T-helper 17 cell (primary cell): ENCODE measurements around the gene RBM4. TPM values are rescaled to one million over a fixed set of nuclear protein-coding genes. Genes with fewer than 3 reads are reported as not detected.
A peak's percentile ranks its signal among the peaks of the same experiment; 100 is the strongest.
"Not testable (repeated sequence)": the region's sequence is repeated elsewhere in the genome, so short reads cannot be mapped to it uniquely, and the experiment has no call there.

Experiments used
- ATAC-seq: fragments of 150-1000 bp; cut with Tn5 transposase; 2 replicates; pipeline ENCODE4 v1.10.0; 2021; ENCODE audit warnings: mild to moderate bottlenecking, moderate library complexity
- DNase-seq, 3 donors: peaks; one replicate each; pipeline versions ENCODE4 v3.0.0 to v3.0.0-alpha.2; 2020 to 2021
- H3K9me3 ChIP-seq: one replicate; pipeline ENCODE4 v1.7.0; 2013; ENCODE audit warnings: low read length, mild to moderate bottlenecking; ENCODE audit not compliant: control insufficient read depth, poor library complexity, severe bottlenecking
- H3K27ac Mint-ChIP-seq: one replicate; pipeline ENCODE4 v1.8.0; 2022; ENCODE audit warnings: mild to moderate bottlenecking, moderate library complexity, mixed read lengths
- H3K27me3 Mint-ChIP-seq: one replicate; pipeline ENCODE4 v1.8.0; 2022; ENCODE audit warnings: mixed read lengths
- H3K36me3 Mint-ChIP-seq: one replicate; pipeline ENCODE4 v1.8.0; 2022; ENCODE audit warnings: low read depth, mixed read lengths
- H3K4me1 Mint-ChIP-seq: one replicate; pipeline ENCODE4 v1.8.0; 2022; ENCODE audit warnings: mild to moderate bottlenecking, mixed read lengths
- H3K4me3 Mint-ChIP-seq: one replicate; pipeline ENCODE4 v1.8.0; 2022; ENCODE audit warnings: mild to moderate bottlenecking, moderate library complexity, mixed read lengths
- total RNA-seq, 4 donors: library from RNA in 2 of 4; stranded (reverse) in 2 of 4; gene quantifications; one replicate each; pipeline ENCODE4 v1.2.3 and lab custom pipeline; 2022 to 2026

RBM4 gene
- total RNA-seq: 100 to 1,000 TPM; 205 to 261 TPM
- total RNA-seq (lab: John Stamatoyannopoulos, UW): 36.6 to 94.1 reads per million in 2 donors

DNA sequence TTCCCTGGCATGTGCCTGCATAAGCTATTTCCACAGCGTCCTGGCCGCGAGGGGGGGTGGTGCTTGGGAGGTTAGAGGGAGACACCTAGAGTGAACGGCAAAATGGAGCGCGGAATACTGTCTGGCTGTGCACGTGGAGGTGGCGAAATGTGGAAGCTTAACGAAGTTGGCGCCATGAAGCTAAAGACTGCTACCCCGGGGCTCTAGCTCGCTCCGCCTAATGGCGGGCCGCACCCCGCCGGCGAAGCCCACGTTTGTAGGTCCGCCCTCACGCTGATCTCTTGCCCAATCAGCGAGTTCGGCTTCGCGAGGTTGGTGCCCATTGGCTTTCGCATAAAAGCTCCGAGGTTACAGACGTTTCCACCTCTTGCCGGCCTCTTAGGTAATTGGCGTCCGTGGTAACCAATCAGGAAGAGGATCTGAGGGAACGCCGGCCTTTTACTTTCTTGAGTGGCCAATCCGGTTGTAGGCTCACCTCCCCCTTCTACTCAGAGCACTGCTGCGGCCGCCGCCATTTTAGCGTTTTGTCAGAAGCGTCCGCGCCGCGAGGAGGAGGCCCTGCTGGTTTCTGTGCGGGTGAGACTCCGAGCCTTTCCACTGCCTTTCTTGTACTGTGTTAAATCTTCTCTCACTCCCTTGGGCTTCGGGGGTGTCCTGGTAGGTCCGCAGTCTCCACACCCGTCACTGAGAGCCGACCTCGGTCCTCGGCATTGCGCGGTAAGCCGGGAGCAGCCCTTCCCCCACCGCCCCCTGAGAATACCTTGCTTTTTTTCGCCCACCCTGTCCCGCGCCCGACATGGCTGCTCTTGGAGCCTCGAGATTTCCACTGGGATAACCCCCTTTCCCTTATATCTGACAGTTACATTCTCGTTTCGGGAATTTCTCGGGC is at the start of gene RBM4:
Gene RBM4, plus strand, starts transcription at position 527 of the 889 bp plus-strand sequence. CDS start 1,009 bp downstream, outside the sequence.
- Mint-ChIP-seq H3K36me3 (peaks cover 21% of the 10 kb centered on the region), H3K4me1 (peaks cover 58% of the 10 kb centered on the region), H3K4me3 (peak within 1 kb of the TSS; percentile 98), H3K27ac (peak within 1 kb of the TSS; percentile 98), H3K27me3 (no peaks in the 10 kb centered on the region)
- ATAC-seq (peak; percentile 89), DNase-seq (peak; percentile 84 to 93 (median 91))
- no peaks in the 10 kb centered on the region for H3K9me3 ChIP-seq

- H3K9me3 ChIP-seq, H3K36me3 Mint-ChIP-seq, H3K27ac Mint-ChIP-seq, ATAC-seq, H3K27me3 Mint-ChIP-seq, H3K4me3 Mint-ChIP-seq, DNase-seq: not testable (repeated sequence)
- peaks cover 13% of the 10 kb centered on the region for H3K4me1 Mint-ChIP-seq
Observed at GRCh38 chr11:66589315-66589714, 49.2 kb upstream of the RBM4 start.

DNA sequence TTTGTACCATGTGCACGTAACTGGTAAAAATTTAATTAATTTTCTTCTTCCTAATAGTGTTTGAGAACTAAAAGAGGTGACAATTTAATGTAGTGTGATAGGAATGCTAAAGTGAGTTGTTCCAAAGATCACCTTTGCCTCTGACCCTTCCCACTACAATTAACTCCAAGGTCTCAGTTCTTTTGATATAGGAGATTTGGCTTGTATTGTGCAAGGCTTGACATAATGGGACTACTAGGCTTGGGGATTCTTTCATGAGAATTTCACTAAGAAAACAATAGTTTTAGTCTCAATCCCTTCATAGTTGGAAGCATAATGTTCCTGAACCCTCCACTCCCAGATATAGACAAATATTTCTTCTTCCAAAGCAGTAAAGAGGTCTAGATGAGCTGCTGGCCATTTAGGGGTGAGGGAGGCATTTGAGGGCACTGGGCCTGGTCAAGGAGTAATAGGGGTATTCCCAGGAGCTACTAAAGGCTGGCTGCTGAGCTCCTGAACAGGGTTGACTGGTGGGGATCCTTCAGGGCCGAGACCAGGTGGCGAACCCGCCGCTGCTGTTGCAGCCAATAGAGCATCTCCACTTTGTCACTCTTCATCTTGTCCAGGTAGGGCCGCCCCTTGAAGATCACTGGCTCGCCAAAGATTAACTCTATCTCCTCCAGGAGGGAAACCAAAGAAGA is 48.4 kb upstream of the RBM4 start:
- ATAC-seq (no peak), DNase-seq (no peak)
- H3K4me3 Mint-ChIP-seq: no peak overlapping the region
- no peaks in the 10 kb centered on the region for H3K27me3 Mint-ChIP-seq
- H3K9me3 ChIP-seq: no peaks in the 10 kb centered on the region
- peaks cover 18% of the 10 kb centered on the region for H3K4me1 Mint-ChIP-seq
- no peak overlapping the region for H3K27ac Mint-ChIP-seq
- H3K36me3 Mint-ChIP-seq: peaks cover 2% of the 10 kb centered on the region

DNA sequence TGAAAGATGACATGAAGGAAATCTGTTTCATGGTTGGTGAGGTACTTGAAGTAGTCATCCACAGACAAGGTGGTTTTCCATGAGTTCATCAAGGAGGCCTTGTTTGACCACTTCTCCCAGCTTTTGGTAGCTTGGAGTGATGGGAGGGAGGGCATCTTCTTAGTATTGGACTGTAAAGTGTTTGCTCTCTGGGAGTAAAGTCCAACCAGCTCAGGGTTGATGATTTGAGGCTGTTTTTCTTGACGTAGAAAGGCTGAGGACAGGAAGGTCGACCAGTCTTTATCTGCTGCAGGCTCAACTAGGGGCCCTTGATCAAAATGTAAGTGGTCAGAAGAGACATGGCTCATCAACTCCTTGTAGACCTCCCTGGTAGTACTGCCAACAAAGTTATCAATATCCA is 47.3 kb upstream of the RBM4 start:
- Mint-ChIP-seq H3K27ac (peak overlapping the region; percentile 100), H3K4me3 (peak overlapping the region; percentile 100), H3K36me3 (peaks cover 2% of the 10 kb centered on the region), H3K4me1 (peaks cover 25% of the 10 kb centered on the region), H3K27me3 (no peaks in the 10 kb centered on the region)
- no peaks in the 10 kb centered on the region for H3K9me3 ChIP-seq
- ATAC-seq (no peak), DNase-seq (no peak)

DNA sequence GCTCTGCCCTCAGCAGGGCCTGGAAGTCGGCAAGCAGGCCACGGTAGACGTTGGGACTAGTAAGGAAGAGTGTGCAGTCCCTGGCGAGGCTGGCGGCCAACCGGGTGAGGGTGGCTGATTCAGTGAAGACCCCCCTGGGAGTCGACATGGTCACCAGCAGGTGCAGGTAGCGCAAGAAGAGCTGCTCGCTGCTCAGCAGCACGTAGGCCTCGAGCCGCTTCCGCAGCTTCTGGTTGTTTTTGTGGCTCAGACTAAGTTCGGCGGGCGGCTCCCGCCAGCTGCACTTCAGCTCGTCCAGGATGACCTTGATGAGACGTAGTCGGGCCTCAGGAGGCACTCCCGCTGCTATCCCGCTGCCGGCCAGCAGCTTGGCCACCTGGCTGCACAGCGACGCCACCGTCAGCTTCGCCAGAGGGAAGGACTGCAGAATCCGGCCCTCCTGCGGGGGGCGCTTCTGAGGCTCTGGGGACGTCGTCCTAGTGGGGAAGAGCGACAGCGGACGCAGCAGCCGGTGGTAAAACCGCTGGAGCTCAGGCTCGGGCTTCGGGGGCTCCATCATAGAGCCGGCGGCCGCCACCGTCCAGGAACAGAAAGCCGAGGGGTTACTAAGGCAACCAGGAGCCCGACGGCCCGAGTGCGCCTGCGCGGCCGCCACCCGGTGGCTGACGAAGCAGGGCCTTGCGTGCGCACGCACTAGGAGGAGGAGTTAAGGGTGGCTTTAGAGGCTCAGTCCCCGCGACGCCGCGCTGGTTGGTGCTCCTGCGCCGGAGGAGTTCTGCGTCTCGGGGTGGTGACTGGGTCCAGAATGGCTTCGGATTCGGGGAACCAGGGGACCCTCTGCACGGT is 45.8 kb upstream of the RBM4 start, which contains the start of the genes CCDC87 and CCS:
Gene CCDC87, minus strand, starts transcription at position 607 of the 846 bp plus-strand sequence. Its CDS starts 48 bp downstream, at position 559.
Gene CCS, plus strand, starts transcription at position 729 of the 846 bp plus-strand sequence. Its CDS starts 77 bp downstream, at position 806.
- ATAC-seq: peak; percentile 97
- H3K27ac Mint-ChIP-seq: peak within 1 kb of the TSS; percentile 100

DNA sequence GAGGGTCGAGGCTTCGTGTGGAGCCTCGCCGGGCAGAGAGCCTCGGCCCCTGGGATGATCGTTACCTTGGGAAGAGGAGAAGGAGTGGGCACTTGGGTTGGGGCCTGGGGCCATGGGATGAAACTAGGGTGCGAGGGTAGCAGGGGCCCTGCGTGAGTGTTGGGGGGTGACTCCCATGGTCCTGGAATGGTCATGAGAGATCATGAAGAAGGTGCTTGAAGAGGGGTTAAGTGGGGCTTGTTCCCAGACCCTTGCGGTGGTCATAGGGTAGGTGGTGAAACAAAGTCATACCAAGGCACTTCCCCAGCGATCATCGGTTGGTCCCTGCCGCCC is 45.2 kb upstream of the RBM4 start:
- H3K4me3 Mint-ChIP-seq: peak overlapping the region; percentile 100
- peaks cover 2% of the 10 kb centered on the region for H3K36me3 Mint-ChIP-seq
- H3K9me3 ChIP-seq: no peaks in the 10 kb centered on the region
- peak overlapping the region; percentile 100 for H3K27ac Mint-ChIP-seq
- DNase-seq (no peak), ATAC-seq (no peak)
- no peaks in the 10 kb centered on the region for H3K27me3 Mint-ChIP-seq
- H3K4me1 Mint-ChIP-seq: peaks cover 24% of the 10 kb centered on the region

More for the DNA sequence above, 45.8 kb upstream of the RBM4 start, which contains the start of the genes CCDC87 and CCS:
- peak; percentile 98 to 100 (median 99) for DNase-seq
- Mint-ChIP-seq H3K4me3 (peak within 1 kb of the TSS; percentile 100), H3K36me3 (peaks cover 2% of the 10 kb centered on the region), H3K27me3 (no peaks in the 10 kb centered on the region), H3K4me1 (peaks cover 24% of the 10 kb centered on the region)
- H3K9me3 ChIP-seq: no peaks in the 10 kb centered on the region

DNA sequence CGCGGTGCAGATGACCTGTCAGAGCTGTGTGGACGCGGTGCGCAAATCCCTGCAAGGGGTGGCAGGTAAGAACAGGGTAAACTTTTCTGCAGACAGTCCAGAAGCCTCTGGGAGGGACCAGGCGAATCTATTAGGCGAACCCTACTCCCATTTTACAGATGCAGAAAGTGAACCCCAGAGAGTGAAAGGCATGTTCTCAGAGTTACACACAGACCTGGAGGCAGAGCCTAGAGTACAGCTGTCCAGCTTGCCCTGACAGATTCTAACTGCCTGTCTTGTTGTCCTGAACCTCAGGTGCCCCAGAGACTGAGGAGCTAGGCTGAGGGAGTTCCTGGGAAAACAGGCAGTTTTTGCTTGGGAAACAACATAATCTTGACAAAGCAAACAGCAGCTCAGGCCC is 44.9 kb upstream of the RBM4 start:
- H3K4me1 Mint-ChIP-seq: peaks cover 24% of the 10 kb centered on the region
- peak overlapping the region; percentile 100 for H3K4me3 Mint-ChIP-seq
- H3K27me3 Mint-ChIP-seq: no peaks in the 10 kb centered on the region
- ATAC-seq (no peak), DNase-seq (no peak)
- H3K9me3 ChIP-seq: no peaks in the 10 kb centered on the region
- peaks cover 2% of the 10 kb centered on the region for H3K36me3 Mint-ChIP-seq
- H3K27ac Mint-ChIP-seq: peak overlapping the region; percentile 100

DNA sequence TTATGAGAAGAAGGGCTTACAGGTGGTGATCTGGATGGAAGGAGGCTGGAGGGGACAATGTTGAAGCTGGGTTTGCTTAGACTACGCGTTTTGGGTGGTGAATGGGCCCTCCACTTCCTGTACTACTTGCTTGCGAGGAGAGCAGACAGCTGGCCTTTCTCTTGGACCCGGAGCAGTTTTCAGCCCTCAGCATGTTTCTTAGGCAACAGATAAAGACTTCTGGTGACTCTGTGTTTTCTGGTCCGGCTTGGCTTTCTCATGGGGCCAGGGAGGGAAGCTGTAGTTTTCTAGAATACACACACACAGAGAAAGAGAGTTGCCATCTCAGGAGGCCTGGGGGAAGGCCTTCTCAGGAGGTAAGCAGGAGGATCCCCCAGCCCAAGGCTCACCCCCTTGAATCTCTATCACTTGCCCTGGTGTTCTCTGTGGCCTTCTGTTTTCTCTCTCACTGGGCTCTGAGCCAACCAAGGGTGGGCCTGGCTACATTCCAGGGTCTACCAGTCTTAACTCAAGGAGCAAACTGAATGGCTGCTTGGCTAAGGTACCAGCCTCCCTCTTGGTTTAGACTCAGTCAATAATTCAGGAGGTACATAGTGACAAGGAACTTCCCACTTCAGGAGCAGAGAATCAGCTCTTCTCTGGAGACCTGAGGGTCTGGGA is 43.1 kb upstream of the RBM4 start:
- Mint-ChIP-seq H3K4me3 (peak overlapping the region; percentile 25), H3K36me3 (peaks cover 2% of the 10 kb centered on the region), H3K4me1 (peaks cover 24% of the 10 kb centered on the region), H3K27me3 (no peaks in the 10 kb centered on the region), H3K27ac (peak overlapping the region; percentile 39)
- ATAC-seq (no peak), DNase-seq (no peak)
- no peaks in the 10 kb centered on the region for H3K9me3 ChIP-seq

GRCh38 chr11:66598993-66599392 is 39.5 kb upstream of the RBM4 start:
- Mint-ChIP-seq H3K4me1 (peaks cover 12% of the 10 kb centered on the region), H3K36me3 (no peaks in the 10 kb centered on the region), H3K27ac (no peak overlapping the region)

DNA sequence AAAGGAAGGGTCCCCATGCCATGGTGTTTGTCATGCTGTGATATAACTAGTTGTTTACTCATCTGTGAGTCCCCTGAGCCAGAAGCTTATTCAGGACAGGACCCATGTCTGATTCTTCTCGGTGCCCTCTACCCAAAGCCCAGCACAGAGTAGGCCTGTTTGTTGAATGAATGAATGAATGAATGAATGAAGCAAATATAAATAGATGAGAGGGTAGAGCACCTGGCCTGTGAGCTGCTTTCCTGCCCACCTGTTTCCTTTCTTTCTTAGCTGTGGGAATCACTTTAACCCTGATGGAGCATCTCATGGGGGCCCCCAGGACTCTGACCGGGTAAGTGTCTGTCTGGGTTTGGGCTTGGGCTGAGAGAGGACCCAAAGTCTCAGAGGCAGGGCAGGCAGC is 38.3 kb upstream of the RBM4 start:
- no peaks in the 10 kb centered on the region for H3K27me3 Mint-ChIP-seq
- H3K4me1 Mint-ChIP-seq: peaks cover 7% of the 10 kb centered on the region
- H3K36me3 Mint-ChIP-seq: no peaks in the 10 kb centered on the region
- no peak overlapping the region for H3K4me3 Mint-ChIP-seq
- no peak overlapping the region for H3K27ac Mint-ChIP-seq
- ATAC-seq (no peak), DNase-seq (no peak)
- H3K9me3 ChIP-seq: no peaks in the 10 kb centered on the region

More at GRCh38 chr11:66598993-66599392, 39.5 kb upstream of the RBM4 start:
- no peaks in the 10 kb centered on the region for H3K9me3 ChIP-seq
- Mint-ChIP-seq H3K4me3 (no peak overlapping the region), H3K27me3 (no peaks in the 10 kb centered on the region)
- ATAC-seq: no peak
- no peak for DNase-seq

DNA sequence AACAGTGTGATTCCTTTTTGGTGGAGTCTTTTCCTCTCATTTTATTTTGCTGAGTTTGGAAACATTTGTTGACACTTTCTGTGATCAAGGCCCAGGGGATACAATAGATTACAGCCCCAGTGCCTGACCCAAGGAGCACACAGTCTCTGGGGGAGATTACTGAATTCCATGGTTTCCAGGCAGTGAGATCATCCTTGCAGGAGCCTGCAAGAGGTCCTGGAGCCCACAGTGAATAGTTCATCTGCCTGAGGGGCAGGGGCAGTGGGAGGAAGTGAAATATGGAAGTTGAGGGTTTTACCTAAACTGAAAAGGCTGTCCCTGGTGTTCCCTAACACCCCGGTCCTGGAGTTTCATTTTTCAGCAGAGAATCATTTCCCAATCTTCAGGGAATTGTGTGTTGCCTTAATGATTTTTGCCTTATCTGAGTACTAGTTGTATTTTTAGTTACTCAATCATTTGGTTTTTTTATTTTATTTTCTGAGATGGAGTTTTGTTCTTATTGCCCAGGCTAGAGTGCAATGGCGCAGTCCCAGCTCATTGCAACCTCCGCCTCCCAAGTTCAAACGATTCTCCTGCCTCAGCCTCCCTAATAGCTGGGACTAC is 37.8 kb upstream of the RBM4 start:
- H3K27me3 Mint-ChIP-seq: no peaks in the 10 kb centered on the region
- no peaks in the 10 kb centered on the region for H3K36me3 Mint-ChIP-seq
- no peak for DNase-seq
- H3K4me1 Mint-ChIP-seq: peaks cover 3% of the 10 kb centered on the region
- no peak overlapping the region for H3K27ac Mint-ChIP-seq
- H3K4me3 Mint-ChIP-seq: no peak overlapping the region
- no peaks in the 10 kb centered on the region for H3K9me3 ChIP-seq
- no peak for ATAC-seq

GRCh38 chr11:66603072-66603471 is 35.4 kb upstream of the RBM4 start:
- no peaks in the 10 kb centered on the region for H3K36me3 Mint-ChIP-seq
- DNase-seq (no peak), ATAC-seq (no peak)
- H3K27ac Mint-ChIP-seq: no peak overlapping the region
- no peaks in the 10 kb centered on the region for H3K9me3 ChIP-seq
- H3K27me3 Mint-ChIP-seq: no peaks in the 10 kb centered on the region
- no peaks in the 10 kb centered on the region for H3K4me1 Mint-ChIP-seq
- H3K4me3 Mint-ChIP-seq: no peak overlapping the region
